GM10248 (cell line): Measurements from ENCODE around the gene PDXP.
A peak's percentile ranks its signal among the peaks of the same experiment; 100 is the strongest.

Experiments
- CTCF ChIA-PET: fragments of 300-600 bp; sonication (Branson Sonifier 250); formaldehyde crosslinking; extraction: SDS; loops from one replicate; lab custom pipeline; 2021; ENCODE audit warnings: antibody characterized with exemption; lab: Yijun Ruan, JAX
- POLR2A ChIA-PET: fragments of 350-650 bp; sonication (Branson Sonifier 250); formaldehyde crosslinking; extraction: SDS; loops from one replicate; lab custom pipeline; 2020; ENCODE audit warnings: antibody characterized with exemption; lab: Yijun Ruan, JAX
- DNase-seq: peaks from one replicate; pipeline ENCODE4 v3.0.0; 2012; ENCODE audit errors: extremely low spot score
- CTCF ChIP-seq: IDR thresholded peaks from 2 replicates; pipeline ENCODE4 v1.5.1; 2012; ENCODE audit warnings: mild to moderate bottlenecking, low read depth; ENCODE audit errors: extremely low read depth, missing control alignments, control extremely low read depth

Gene PDXP

GRCh38 chr22:37636186-37636948 lies 22.2 kb upstream of the PDXP start:
- ChIA-PET POLR2A (interaction anchor here (0.8 kb wide), 1 partner anchor 22 kb away, joined by 3 read pairs; the partner anchor contains the start of gene PDXP), CTCF (interaction anchor here (1.0 to 14.7 kb wide), 11 partner anchors 8 to 56 kb away, joined by 3 to 248 read pairs (median 5); partner anchors contain the start of genes GGA1, PDXP and SH3BP1)
- DNase-seq = no peak
- no peak for TF ChIP-seq CTCF

DNA sequence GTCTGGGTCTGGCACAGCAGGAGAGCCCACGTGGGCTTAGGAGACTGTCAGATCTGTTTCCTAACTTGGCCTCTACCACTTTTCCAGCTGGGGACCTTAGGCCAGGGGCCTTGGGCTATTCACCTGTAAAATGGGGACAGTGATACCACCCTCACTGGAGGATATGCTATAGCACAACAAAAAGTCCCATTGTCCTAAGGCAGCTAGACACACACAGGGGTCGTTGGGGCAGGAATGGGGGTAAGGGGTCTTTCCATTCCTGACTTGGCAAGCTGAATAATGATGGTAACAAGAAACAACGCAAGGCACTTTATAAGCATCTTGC lies 21.6 kb upstream of the PDXP start:
- CTCF ChIA-PET = interaction anchor here (1.0 to 14.7 kb wide), 9 partner anchors 14 to 55 kb away, joined by 3 to 190 read pairs (median 5); partner anchors contain the start of genes GGA1 and PDXP
- DNase-seq = no peak
- TF ChIP-seq CTCF = no peak

DNA sequence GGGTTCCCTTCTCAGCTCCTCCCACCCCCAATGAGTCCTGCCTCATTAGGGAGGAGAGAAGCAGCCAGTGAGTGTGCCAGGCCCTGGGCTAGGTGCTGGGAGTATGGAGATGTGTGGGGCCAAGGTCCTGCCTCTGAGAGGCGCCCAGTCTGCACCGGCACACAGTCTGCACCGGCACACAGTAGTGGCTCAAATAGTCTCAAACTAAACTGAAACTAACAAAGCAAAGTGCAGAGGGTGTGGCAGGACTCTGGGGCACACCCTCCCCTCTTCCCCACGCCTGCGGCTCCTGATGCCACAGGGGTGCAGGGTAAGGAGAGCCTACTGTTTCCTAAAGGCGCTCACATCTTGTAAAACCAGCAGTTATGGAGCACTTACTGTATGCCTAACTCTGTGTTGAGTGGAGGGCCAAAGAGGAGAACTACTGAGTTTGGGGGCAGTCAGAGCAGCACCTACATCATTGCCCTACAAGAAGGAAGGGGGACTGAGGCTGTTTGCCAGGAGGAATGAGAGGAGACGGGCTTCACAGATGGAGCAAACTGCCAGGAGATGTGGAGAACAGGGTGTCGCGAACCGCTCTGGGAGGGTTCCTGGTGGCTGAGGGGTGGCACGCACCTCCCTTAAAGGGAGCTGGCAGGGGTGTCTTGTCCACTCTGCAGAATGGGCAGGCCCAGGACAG lies 20.0 kb upstream of the PDXP start:
- TF ChIP-seq CTCF = no peak
- POLR2A ChIA-PET = interaction anchor here (1.0 kb wide), 2 partner anchors 30 to 33 kb away, joined by 3 read pairs; partner anchors contain the start of gene GGA1
- CTCF ChIA-PET = interaction anchor here (0.7 to 14.7 kb wide), 10 partner anchors 10 to 179 kb away, joined by 3 to 298 read pairs (median 6); partner anchors contain the start of genes GGA1, LGALS1, NOL12 and PDXP

More for the DNA sequence above, 21.6 kb upstream of the PDXP start:
- POLR2A ChIA-PET = interaction anchor here (0.8 to 0.9 kb wide), 2 partner anchors 21 to 25 kb away, joined by 3 to 5 read pairs; partner anchors contain the start of gene PDXP

GRCh38 chr22:37639070-37639760 lies 19.3 kb upstream of the PDXP start, which contains the start of gene SH3BP1:
TSS of gene SH3BP1 (plus strand) at chr22:37639669. CDS start at chr22:37639788, 119 bp downstream.
- TF ChIP-seq CTCF = no peak
- DNase-seq = peak; percentile 81
- ChIA-PET CTCF (interaction anchor here (7.7 to 14.7 kb wide), 4 partner anchors 10 to 37 kb away, joined by 78 to 298 read pairs (median 219); partner anchors contain the start of genes GGA1, LGALS1, NOL12 and PDXP), POLR2A (interaction anchor here (0.6 kb wide), 1 partner anchor 41 kb away, joined by 5 read pairs; no protein-coding TSS in a partner anchor)

More for the DNA sequence above, 20.0 kb upstream of the PDXP start:
- DNase-seq = no peak

DNA sequence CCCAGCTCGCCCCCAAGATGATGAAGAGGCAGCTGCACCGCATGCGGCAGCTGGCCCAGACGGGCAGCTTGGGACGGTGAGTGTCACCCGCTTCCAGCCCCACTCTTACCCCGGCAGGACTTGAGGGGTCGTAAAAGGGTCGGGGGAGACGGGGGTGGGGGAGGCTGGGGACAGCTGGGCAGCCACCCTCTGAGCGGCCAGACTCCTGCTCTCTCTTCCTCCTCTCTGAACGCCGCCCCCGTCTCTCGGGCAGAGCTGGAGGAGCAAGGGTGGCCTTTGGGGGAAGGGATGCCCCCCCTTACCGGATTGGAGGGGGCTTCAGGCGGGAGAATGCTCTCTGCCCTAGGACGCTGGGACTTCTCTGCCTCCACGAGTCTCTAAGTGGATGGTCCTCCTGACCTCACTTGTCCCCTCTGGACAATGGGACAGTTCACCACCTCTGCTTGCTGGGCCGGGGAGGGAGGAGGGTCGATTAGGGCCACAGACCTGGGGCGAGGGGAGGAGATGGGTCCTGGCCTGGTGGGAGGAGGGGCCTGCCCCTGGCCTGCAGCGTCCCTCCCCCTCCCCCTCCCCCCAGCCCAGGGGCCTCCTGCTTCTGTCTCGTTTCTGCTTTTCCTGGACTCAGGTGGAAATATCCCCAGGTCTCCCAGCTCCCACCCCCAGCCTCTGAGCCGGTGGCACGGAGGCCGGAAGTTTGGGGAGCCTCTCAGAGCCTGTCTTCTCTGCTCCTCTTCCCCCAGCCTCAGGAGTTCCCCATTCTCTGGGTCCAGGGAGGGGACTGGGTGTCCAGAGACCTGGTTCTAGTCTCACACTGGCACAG lies 18.5 kb upstream of the PDXP start:
- ChIA-PET CTCF (interaction anchor here (3.8 to 10.4 kb wide), 5 partner anchors 11 to 36 kb away, joined by 19 to 298 read pairs (median 179); partner anchors contain the start of genes GGA1, LGALS1, NOL12 and PDXP), POLR2A (interaction anchor here (0.6 kb wide), 1 partner anchor 41 kb away, joined by 5 read pairs; no protein-coding TSS in a partner anchor)
- no peak for DNase-seq
- TF ChIP-seq CTCF = no peak
